ENCODE results near the gene RARB. TPM values are rescaled to one million over a fixed set of nuclear protein-coding genes. Genes with fewer than 3 reads are reported as not detected.

RARB gene
- polyA plus RNA-seq, 1 donor from 2014 or later: 13.2 TPM

GRCh38 chr3:25618028-25618427, 190.0 kb downstream of the RARB start:
- no peak overlapping the region for H3K27ac ChIP-seq (ENCODE audit: low read length)
- H4K20me1 ChIP-seq (ENCODE audit: insufficient read depth): no peaks in the 10 kb centered on the region
- H3F3A ChIP-seq (ENCODE audit: insufficient read depth, low read length, poor library complexity, severe bottlenecking): peaks cover 4% of the 10 kb centered on the region
- H3K79me2 ChIP-seq (replicated peaks; ENCODE audit: insufficient read depth, low read length): no peaks in the 10 kb centered on the region
- no peaks in the 10 kb centered on the region for H3K9me3 ChIP-seq (ENCODE audit: low read length)
- no peak overlapping the region for H3K9ac ChIP-seq (ENCODE audit: low read length)
- no peaks in the 10 kb centered on the region for H3K27me3 ChIP-seq (ENCODE audit: insufficient read depth, low read depth, low read length)
- no peak overlapping the region for H3K4me3 ChIP-seq (ENCODE audit: low read length)
- no peaks in the 10 kb centered on the region for H3K9me2 ChIP-seq (ENCODE audit: insufficient read depth, low read length)
- no peak for TF ChIP-seq SMC3 (conservative IDR thresholded peaks at IDR 0.05; ENCODE audit: poor library complexity)
- no peak for TF ChIP-seq MXI1 (conservative IDR thresholded peaks at IDR 0.05; ENCODE audit: poor library complexity, severe bottlenecking)
- no peak for TF ChIP-seq CTCF (IDR thresholded peaks at IDR 0.05; ENCODE audit: poor library complexity, severe bottlenecking)
- TF ChIP-seq POLR2AphosphoS5 (IDR thresholded peaks at IDR 0.05): no peak
- no peak for TF ChIP-seq TAF1 (IDR thresholded peaks at IDR 0.05; ENCODE audit: low read depth)
- TF ChIP-seq EZH2 (IDR thresholded peaks at IDR 0.05; ENCODE audit: borderline replicate concordance, insufficient read depth, low read length, poor library complexity, severe bottlenecking): no peak
- no peak for TF ChIP-seq EP300 (conservative IDR thresholded peaks at IDR 0.05; ENCODE audit: poor library complexity, severe bottlenecking)
- TF ChIP-seq RAD21 (conservative IDR thresholded peaks at IDR 0.05): no peak
- TF ChIP-seq REST (IDR thresholded peaks at IDR 0.05; ENCODE audit: borderline replicate concordance): no peak
- H2AFZ ChIP-seq (ENCODE audit: low read depth, low read length): no peak overlapping the region
- peaks cover 26% of the 10 kb centered on the region for H3K36me3 ChIP-seq (ENCODE audit: insufficient read depth, low read length)
- no peak overlapping the region for H3K4me2 ChIP-seq (ENCODE audit: low read length)

- H3K9ac ChIP-seq (ENCODE audit: low read length): no peak overlapping the region
- no peaks in the 10 kb centered on the region for H3K9me2 ChIP-seq (ENCODE audit: insufficient read depth, low read length)
- no peak overlapping the region for H2AFZ ChIP-seq (ENCODE audit: low read depth, low read length)
- TF ChIP-seq RAD21 (conservative IDR thresholded peaks at IDR 0.05) (no peak), CTCF (IDR thresholded peaks at IDR 0.05; ENCODE audit: poor library complexity, severe bottlenecking) (no peak), REST (IDR thresholded peaks at IDR 0.05; ENCODE audit: borderline replicate concordance) (no peak), POLR2AphosphoS5 (IDR thresholded peaks at IDR 0.05) (no peak), SMC3 (conservative IDR thresholded peaks at IDR 0.05; ENCODE audit: poor library complexity) (no peak), TAF1 (IDR thresholded peaks at IDR 0.05; ENCODE audit: low read depth) (no peak), EP300 (conservative IDR thresholded peaks at IDR 0.05; ENCODE audit: poor library complexity, severe bottlenecking) (no peak)
- peaks cover 17% of the 10 kb centered on the region for H3K36me3 ChIP-seq (ENCODE audit: insufficient read depth, low read length)
- H3K79me2 ChIP-seq (replicated peaks; ENCODE audit: insufficient read depth, low read length): no peaks in the 10 kb centered on the region
- H3K27ac ChIP-seq (ENCODE audit: low read length): no peak overlapping the region
- no peak overlapping the region for H3K4me2 ChIP-seq (ENCODE audit: low read length)
- no peak overlapping the region for H3K4me3 ChIP-seq (ENCODE audit: low read length)
- H3K27me3 ChIP-seq (ENCODE audit: insufficient read depth, low read depth, low read length): no peaks in the 10 kb centered on the region
- H3K9me3 ChIP-seq (ENCODE audit: low read length): no peaks in the 10 kb centered on the region
- H4K20me1 ChIP-seq (ENCODE audit: insufficient read depth): no peaks in the 10 kb centered on the region
- H3F3A ChIP-seq (ENCODE audit: insufficient read depth, low read length, poor library complexity, severe bottlenecking): peaks cover 4% of the 10 kb centered on the region
These were observed 191.3 kb downstream of the RARB start for GRCh38 chr3:25619382-25619781.

All from neural cell (in vitro differentiated cells).